DOHH2 (cell line): ENCODE measurements around the gene OR7C2.

Experiments
- EZH2phosphoT487 ChIP-seq: fragments of 200-600 bp; sonication (generic); IDR thresholded peaks from 2 replicates; pipeline ENCODE4 v1.6.1; 2017; ENCODE audit warnings: borderline replicate concordance, mild to moderate bottlenecking, antibody characterized with exemption, low read length, moderate library complexity, mixed read lengths
- TF ChIP-seq, protein P1 (sequence below): fragments of 200-600 bp; sonication (generic); IDR thresholded peaks from one replicate; pipeline ENCODE4 v1.5.1; 2014; ENCODE audit warnings: antibody characterized with exemption, mild to moderate bottlenecking, low read depth, low read length; ENCODE audit not compliant: poor library complexity, severe bottlenecking

DNA sequence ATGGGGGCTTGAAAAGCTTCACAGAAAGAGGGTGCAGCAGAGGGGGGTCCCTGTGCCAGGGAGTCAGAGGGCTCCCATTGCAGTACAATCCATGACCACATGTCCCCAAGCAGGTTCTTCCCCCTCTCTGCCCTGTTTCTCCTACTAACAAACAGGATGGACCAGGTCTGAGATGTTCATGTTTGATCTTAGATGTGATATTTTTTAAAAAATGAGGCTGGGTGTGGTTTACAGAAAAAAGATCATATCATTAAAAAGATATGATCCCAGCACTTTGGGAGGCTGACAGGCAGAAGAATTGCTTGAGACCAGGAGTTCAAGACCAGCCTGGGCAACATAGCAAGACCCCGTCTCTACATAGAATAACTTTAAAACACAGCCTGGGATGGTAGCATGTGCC lies 9.1 kb downstream of the OR7C2 start:
- TF ChIP-seq, protein P1, sequence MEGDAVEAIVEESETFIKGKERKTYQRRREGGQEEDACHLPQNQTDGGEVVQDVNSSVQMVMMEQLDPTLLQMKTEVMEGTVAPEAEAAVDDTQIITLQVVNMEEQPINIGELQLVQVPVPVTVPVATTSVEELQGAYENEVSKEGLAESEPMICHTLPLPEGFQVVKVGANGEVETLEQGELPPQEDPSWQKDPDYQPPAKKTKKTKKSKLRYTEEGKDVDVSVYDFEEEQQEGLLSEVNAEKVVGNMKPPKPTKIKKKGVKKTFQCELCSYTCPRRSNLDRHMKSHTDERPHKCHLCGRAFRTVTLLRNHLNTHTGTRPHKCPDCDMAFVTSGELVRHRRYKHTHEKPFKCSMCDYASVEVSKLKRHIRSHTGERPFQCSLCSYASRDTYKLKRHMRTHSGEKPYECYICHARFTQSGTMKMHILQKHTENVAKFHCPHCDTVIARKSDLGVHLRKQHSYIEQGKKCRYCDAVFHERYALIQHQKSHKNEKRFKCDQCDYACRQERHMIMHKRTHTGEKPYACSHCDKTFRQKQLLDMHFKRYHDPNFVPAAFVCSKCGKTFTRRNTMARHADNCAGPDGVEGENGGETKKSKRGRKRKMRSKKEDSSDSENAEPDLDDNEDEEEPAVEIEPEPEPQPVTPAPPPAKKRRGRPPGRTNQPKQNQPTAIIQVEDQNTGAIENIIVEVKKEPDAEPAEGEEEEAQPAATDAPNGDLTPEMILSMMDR: no peak
- no peak for TF ChIP-seq EZH2phosphoT487
